GM23338 (cell line): Measurements from ENCODE around the gene MSMB. TPM values are rescaled to one million over a fixed set of nuclear protein-coding genes. Genes with fewer than 3 reads are reported as not detected.

Source experiments
- ATAC-seq: fragments of 200-7000 bp; cut with Tn5 transposase; 3 replicates; pipeline ENCODE4 v1.9.1; 2020
- DNase-seq: peaks from one replicate; pipeline ENCODE4 v3.0.0-alpha.2; 2015; ENCODE audit warnings: low spot score
- H2AFZ ChIP-seq: fragments of 200-600 bp; sonication (generic); 2 replicates; pipeline ENCODE4 v1.8.0; 2016; ENCODE audit warnings: antibody characterized with exemption, mild to moderate bottlenecking, moderate library complexity
- H3F3A ChIP-seq: fragments of 200-600 bp; sonication (generic); replicated peaks from 2 replicates; pipeline ENCODE4 v1.8.0; 2017; ENCODE audit warnings: antibody characterized with exemption, mixed run types, low read depth
- H3K27ac ChIP-seq: fragments of 200-600 bp; sonication (generic); 2 replicates; pipeline ENCODE4 v1.6.1; 2016; ENCODE audit warnings: low read depth
- H3K27me3 ChIP-seq: fragments of 200-600 bp; sonication (generic); 2 replicates; pipeline ENCODE4 v1.8.0; 2016; ENCODE audit warnings: mild to moderate bottlenecking, mixed run types, moderate library complexity; ENCODE audit not compliant: insufficient read depth
- H3K36me3 ChIP-seq: fragments of 200-600 bp; sonication (generic); 2 replicates; pipeline ENCODE4 v1.8.0; 2016; ENCODE audit warnings: mild to moderate bottlenecking; ENCODE audit not compliant: insufficient read depth
- H3K4me1 ChIP-seq: fragments of 200-600 bp; sonication (generic); 2 replicates; pipeline ENCODE4 v1.8.0; 2016; ENCODE audit warnings: mild to moderate bottlenecking, moderate library complexity; ENCODE audit not compliant: insufficient read depth
- H3K4me2 ChIP-seq: fragments of 200-600 bp; sonication (generic); 2 replicates; pipeline ENCODE4 v1.7.1; 2017; ENCODE audit warnings: mixed run types
- H3K4me3 ChIP-seq: fragments of 200-600 bp; sonication (generic); 2 replicates; pipeline ENCODE4 v1.6.1; 2016; ENCODE audit warnings: mixed run types
- H3K79me2 ChIP-seq: fragments of 200-600 bp; sonication (generic); replicated peaks from 2 replicates; pipeline ENCODE4 v1.8.0; 2017; ENCODE audit warnings: mild to moderate bottlenecking; ENCODE audit not compliant: insufficient read depth
- H3K9me2 ChIP-seq: fragments of 200-600 bp; sonication (generic); 2 replicates; pipeline ENCODE4 v1.8.0; 2017; ENCODE audit not compliant: insufficient read depth
- H4K20me1 ChIP-seq: fragments of 200-600 bp; sonication (generic); replicated peaks from 2 replicates; pipeline ENCODE4 v1.8.0; 2017; ENCODE audit warnings: mild to moderate bottlenecking; ENCODE audit not compliant: insufficient read depth
- H3K27ac Mint-ChIP-seq: 2 replicates; pipeline ENCODE4 v1.8.0; 2020; ENCODE audit warnings: inconsistent platforms, mild to moderate bottlenecking, moderate library complexity, mixed read lengths
- H3K27me3 Mint-ChIP-seq: 3 replicates; pipeline ENCODE4 v1.8.0; 2022; ENCODE audit warnings: low read depth, mild to moderate bottlenecking, moderate library complexity, mixed read lengths, inconsistent platforms; ENCODE audit not compliant: insufficient read depth, poor library complexity
- H3K36me3 Mint-ChIP-seq: 3 replicates; pipeline ENCODE4 v1.8.0; 2021; ENCODE audit warnings: low read depth, mild to moderate bottlenecking, inconsistent platforms, moderate library complexity, mixed read lengths
- H3K4me1 Mint-ChIP-seq: 3 replicates; pipeline ENCODE4 v1.8.0; 2020; ENCODE audit warnings: mild to moderate bottlenecking, inconsistent platforms, mixed read lengths
- H3K4me3 Mint-ChIP-seq: 3 replicates; pipeline ENCODE4 v1.8.0; 2021; ENCODE audit warnings: moderate library complexity, mild to moderate bottlenecking, inconsistent platforms, mixed read lengths
- H3K9me3 Mint-ChIP-seq: 3 replicates; pipeline ENCODE4 v1.8.0; 2020; ENCODE audit warnings: moderate library complexity, mild to moderate bottlenecking, inconsistent platforms, mixed read lengths
- CREB1 ChIP-seq: fragments of 250-450 bp; sonication (Bioruptor Pico); IDR thresholded peaks from 2 replicates; pipeline ENCODE4 v1.5.0; 2020; ENCODE audit warnings: low read depth, mild to moderate bottlenecking, moderate library complexity
- CTCF ChIP-seq, 2 experiments: fragments of 200-600 bp in 1 of 2; sonication (generic) in 1 of 2; conservative IDR thresholded peaks; 2 replicates each; pipeline versions ENCODE4 v1.5.1 to v1.6.1; 2016 to 2017; ENCODE audit warnings: antibody characterized with exemption in 2 of 2, low read depth in 2 of 2, mild to moderate bottlenecking in 2 of 2, moderate library complexity in 1 of 2
- JUNB ChIP-seq: IDR thresholded peaks from one replicate; pipeline ENCODE4 v1.6.1; 2016; ENCODE audit warnings: antibody characterized with exemption; ENCODE audit not compliant: unreplicated experiment
- NANOG ChIP-seq: IDR thresholded peaks from 2 replicates; pipeline ENCODE4 v1.6.1; 2016; ENCODE audit warnings: antibody characterized with exemption, borderline replicate concordance
- POLR2AphosphoS5 ChIP-seq: IDR thresholded peaks from 2 replicates; pipeline ENCODE4 v1.6.1; 2016; ENCODE audit warnings: antibody characterized with exemption, low read depth
- REST ChIP-seq: IDR thresholded peaks from one replicate; pipeline ENCODE4 v1.6.1; 2018; ENCODE audit warnings: antibody characterized with exemption; ENCODE audit not compliant: unreplicated experiment
- STAT1 ChIP-seq: IDR thresholded peaks from one replicate; pipeline ENCODE4 v1.6.1; 2016; ENCODE audit warnings: antibody characterized with exemption; ENCODE audit not compliant: unreplicated experiment
- ZNF462 ChIP-seq: fragments of 250-450 bp; sonication (Bioruptor Pico); IDR thresholded peaks from 2 replicates; pipeline ENCODE4 v1.5.0; 2020; ENCODE audit warnings: mild to moderate bottlenecking, moderate library complexity
- polyA plus RNA-seq: library from polyadenylated mRNA; unstranded; fragments of >200 nt; fragmentation: Nextera tagmentation; extraction: Ambion mirVana; gene quantifications from 2 replicates; pipeline ENCODE4 v1.2.1, GENCODE V29; 2016
- total RNA-seq: library from RNA; depleted of rRNA; stranded (reverse); fragments of >200 nt; shearing (Covaris generic); gene quantifications from 2 replicates; pipeline ENCODE4 v1.2.3, GENCODE V29; 2014

MSMB gene
- total and polyA plus RNA-seq, 2 experiments from 2014 or later: not detected

GRCh38 chr10:46005383-46005782, 40.7 kb downstream of the MSMB start (continued):
- no peak for TF ChIP-seq ZNF462 (CRISPR knock-in tag)
- TF ChIP-seq STAT1: no peak
- no peak for TF ChIP-seq JUNB
- no peak for TF ChIP-seq POLR2AphosphoS5
- no peak for TF ChIP-seq CREB1 (CRISPR knock-in tag)
- TF ChIP-seq CTCF (conservative IDR thresholded peaks at IDR 0.05; ENCODE audit: low read depth in 2 of 2): no peak

GRCh38 chr10:46004963-46005362, 41.1 kb downstream of the MSMB start:
- Histone ChIP-seq H3K27ac (peak overlapping the region; percentile 47; the same call in 1 of the 2 replicates), H3K79me2 (0 out of 2 replicates have a peak, but pooled peaks cover under 1% of the 10 kb centered on the region), H3F3A (no peaks in the 10 kb centered on the region), H2AFZ (no peak overlapping the region), H4K20me1 (peaks cover 11% of the 10 kb centered on the region), H3K4me1 (0 out of 2 replicates have a peak, but pooled peaks cover 2% of the 10 kb centered on the region), H3K9me2 (no peaks in the 10 kb centered on the region), H3K27me3 (no peaks in the 10 kb centered on the region), H3K4me2 (no peak overlapping the region), H3K4me3 (no peak overlapping the region), H3K36me3 (peaks cover 42% of the 10 kb centered on the region)
- H3K4me1 Mint-ChIP-seq: peaks cover 6% of the 10 kb centered on the region
- H3K27ac Mint-ChIP-seq: no peak overlapping the region
- H3K36me3 Mint-ChIP-seq: peaks cover 77% of the 10 kb centered on the region
- no peak overlapping the region for H3K4me3 Mint-ChIP-seq
- H3K27me3 Mint-ChIP-seq: peaks cover 3% of the 10 kb centered on the region
- DNase-seq (no peak), ATAC-seq (no peak)
- H3K9me3 Mint-ChIP-seq: no peaks in the 10 kb centered on the region
- no peak for TF ChIP-seq JUNB
- TF ChIP-seq NANOG: no peak
- TF ChIP-seq REST: no peak
